ENCODE data around the gene LRWD1. TPM values are rescaled to one million over a fixed set of nuclear protein-coding genes. Genes with fewer than 3 reads are reported as not detected.

The LRWD1 gene
- 39.5 TPM for total RNA-seq (2021; ENCODE audit: unreplicated experiment)
- polyA plus RNA-seq (2012) = 27.4 and 29.2 TPM in 2 replicates
- Bru-seq, nascent RNA = percentile 49 among the genes with signal in this experiment
- BruChase-seq, experiment 1, labeled RNA remaining after a 6-hour chase = percentile 70 among the genes with signal in this experiment
- percentile 64 among the genes with signal in this experiment for BruChase-seq, experiment 2, labeled RNA remaining after a 2-hour chase
- long read RNA-seq, transcript LRWD1-201 (15 exons, 2,215 nt) = major isoform, 26 of 51 reads
- long read RNA-seq, partial matches to known transcripts = 14 of 51 reads
- long read RNA-seq, other reads (novel, unspliced or antisense) = 11 of 51 reads

DNA sequence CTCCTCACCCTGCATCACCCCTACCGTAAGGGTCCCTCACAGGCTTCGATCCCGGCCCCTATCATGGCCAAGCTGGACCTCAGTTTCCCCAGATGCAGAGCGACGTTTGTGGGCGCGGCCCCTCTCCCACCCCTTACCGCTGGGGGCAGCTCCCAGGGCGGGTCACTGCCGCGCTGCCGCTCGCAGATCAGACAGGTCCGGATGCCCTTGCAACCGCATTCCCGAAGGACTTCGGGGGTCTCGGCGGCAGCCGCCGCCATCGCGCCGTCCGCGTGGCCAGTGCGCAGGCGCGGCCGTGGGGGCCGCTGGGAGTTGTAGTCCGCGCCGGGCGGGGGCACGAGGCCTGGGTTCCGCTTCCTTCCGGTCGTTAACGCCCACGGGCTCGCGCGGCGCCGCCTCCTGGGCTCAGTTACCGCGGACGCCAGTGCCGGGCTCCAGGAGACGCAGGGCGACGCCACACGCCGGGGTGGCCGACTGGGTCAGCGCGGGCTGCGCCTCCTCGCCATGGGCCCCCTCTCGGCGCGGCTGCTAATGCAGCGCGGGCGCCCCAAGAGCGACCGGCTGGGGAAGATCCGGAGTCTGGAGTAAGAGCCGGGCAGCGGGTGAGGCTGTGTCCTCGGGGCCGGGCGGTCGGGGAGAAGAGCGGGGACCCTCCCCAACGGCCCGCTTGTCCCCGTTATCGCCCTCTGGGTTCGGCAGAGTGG, at the start of gene LRWD1, which contains the start of gene ALKBH4:
LRWD1 (plus strand) TSS at position 408 of the 704 bp plus-strand sequence; CDS start at position 505, 97 bp downstream.
ALKBH4 (minus strand) TSS at position 287 of the 704 bp plus-strand sequence; CDS start at position 260, 27 bp downstream.
- intact Hi-C loops (cut with micrococcal nuclease) = loop anchor here (2.0 kb wide), 1 partner anchor 56 kb away; no protein-coding TSS in a partner anchor
- Histone ChIP-seq H3K27ac (ENCODE audit: low read depth, low read length) (peak within 1 kb of the TSS; percentile 75), H3K9me3 (ENCODE audit: control insufficient read depth in 1 of 2, insufficient read depth in 1 of 2, low read depth in 1 of 2, low read length in 2 of 2) (no peaks in the 10 kb centered on the region), H3K4me3 (replicated peaks in 1 of 2; ENCODE audit: low read depth in 1 of 2, low read length in 2 of 2) (peak within 1 kb of the TSS; percentile 93 to 99), H3K27me3 (ENCODE audit: insufficient read depth, low read length) (no peaks in the 10 kb centered on the region), H3K4me1 (ENCODE audit: control insufficient read depth in 1 of 2, insufficient read depth in 2 of 2, low read length in 2 of 2) (peaks cover 5 to 17% of the 10 kb centered on the region in 2 experiments; a peak in 2 of 4 replicates), H3K36me3 (ENCODE audit: control insufficient read depth in 1 of 2, insufficient read depth in 2 of 2, low read length in 2 of 2) (no peaks in the 10 kb centered on the region; a peak in 1 of 4 replicates), H3K9ac (ENCODE audit: low read length) (peak within 1 kb of the TSS; percentile 89), H4K20me1 (ENCODE audit: insufficient read depth) (no peaks in the 10 kb centered on the region), H3K4me2 (ENCODE audit: low read length) (peak within 1 kb of the TSS; percentile 84), H3K9me2 (ENCODE audit: insufficient read depth) (no peaks in the 10 kb centered on the region), H3K79me2 (ENCODE audit: insufficient read depth, low read length) (peaks cover 40% of the 10 kb centered on the region), H2AFZ (ENCODE audit: low read depth, low read length, poor library complexity, severe bottlenecking) (no peak within 1 kb of the TSS)
- no TSS peak for BruUV-seq (replicated peaks)
- POLR2A ChIA-PET = no interaction called here
- RAD21 ChIA-PET (ENCODE audit: low non-redundant PET in 1 of 2, low total read pairs in 2 of 2, uncharacterized antibody in 2 of 2, unreplicated experiment in 2 of 2) = no interaction called here
- ATAC-seq (peak; percentile 92), DNase-seq (ENCODE audit: low read depth, low spot score) (peak; percentile 76)
- CTCF ChIA-PET = no interaction called here
- TF ChIP-seq SRF (IDR thresholded peaks at IDR 0.05; ENCODE audit: low read depth) (no peak), EGR1 (IDR thresholded peaks at IDR 0.05; ENCODE audit: low read depth) (peak; percentile 98), SIN3A (IDR thresholded peaks at IDR 0.05; ENCODE audit: low read depth) (peak; percentile 64; the same call in 1 of the 2 replicates), FOSL1 (IDR thresholded peaks at IDR 0.05; ENCODE audit: low read depth) (no peak), RAD21 (IDR thresholded peaks at IDR 0.05; ENCODE audit: low read depth) (peak; percentile 17; the same call in 1 of the 2 replicates), ZNF274 (IDR thresholded peaks at IDR 0.05; ENCODE audit: low read depth, low read length) (no peak), CEBPB (IDR thresholded peaks at IDR 0.05; ENCODE audit: low read depth) (no peak), POLR2AphosphoS5 (IDR thresholded peaks at IDR 0.05; ENCODE audit: low read depth, low read length) (peak; percentile 95), ELF1 (IDR thresholded peaks at IDR 0.05; ENCODE audit: borderline replicate concordance, low read depth) (no peak; the same call in 1 of the 2 replicates), EZH2 (IDR thresholded peaks at IDR 0.05) (no peak), EZH2phosphoT487 (IDR thresholded peaks at IDR 0.05; ENCODE audit: borderline replicate concordance) (no peak), YY1 (IDR thresholded peaks at IDR 0.05; ENCODE audit: extremely low read depth, insufficient replicate concordance, low read depth, low read length) (peak; percentile 89), TCF7L2 (IDR thresholded peaks at IDR 0.05; ENCODE audit: borderline replicate concordance, extremely low read depth, insufficient read depth, insufficient read length) (no peak), POLR2A (IDR thresholded peaks at IDR 0.05; ENCODE audit: borderline replicate concordance, extremely low read depth, insufficient read depth, insufficient read length) (peak; percentile 90), ZFX (IDR thresholded peaks at IDR 0.05) (peak; percentile 40; the same call in 1 of the 2 replicates), SP1 (IDR thresholded peaks at IDR 0.05; ENCODE audit: low read depth) (no peak), JUND (IDR thresholded peaks at IDR 0.05) (no peak)
- TF ChIP-seq, protein P1, sequence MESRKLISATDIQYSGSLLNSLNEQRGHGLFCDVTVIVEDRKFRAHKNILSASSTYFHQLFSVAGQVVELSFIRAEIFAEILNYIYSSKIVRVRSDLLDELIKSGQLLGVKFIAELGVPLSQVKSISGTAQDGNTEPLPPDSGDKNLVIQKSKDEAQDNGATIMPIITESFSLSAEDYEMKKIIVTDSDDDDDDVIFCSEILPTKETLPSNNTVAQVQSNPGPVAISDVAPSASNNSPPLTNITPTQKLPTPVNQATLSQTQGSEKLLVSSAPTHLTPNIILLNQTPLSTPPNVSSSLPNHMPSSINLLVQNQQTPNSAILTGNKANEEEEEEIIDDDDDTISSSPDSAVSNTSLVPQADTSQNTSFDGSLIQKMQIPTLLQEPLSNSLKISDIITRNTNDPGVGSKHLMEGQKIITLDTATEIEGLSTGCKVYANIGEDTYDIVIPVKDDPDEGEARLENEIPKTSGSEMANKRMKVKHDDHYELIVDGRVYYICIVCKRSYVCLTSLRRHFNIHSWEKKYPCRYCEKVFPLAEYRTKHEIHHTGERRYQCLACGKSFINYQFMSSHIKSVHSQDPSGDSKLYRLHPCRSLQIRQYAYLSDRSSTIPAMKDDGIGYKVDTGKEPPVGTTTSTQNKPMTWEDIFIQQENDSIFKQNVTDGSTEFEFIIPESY (IDR thresholded peaks at IDR 0.05; ENCODE audit: extremely low read depth, insufficient replicate concordance, low read length) = peak; percentile 19
- TF ChIP-seq, protein P2, sequence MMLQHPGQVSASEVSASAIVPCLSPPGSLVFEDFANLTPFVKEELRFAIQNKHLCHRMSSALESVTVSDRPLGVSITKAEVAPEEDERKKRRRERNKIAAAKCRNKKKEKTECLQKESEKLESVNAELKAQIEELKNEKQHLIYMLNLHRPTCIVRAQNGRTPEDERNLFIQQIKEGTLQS (IDR thresholded peaks at IDR 0.05) = no peak
- TF ChIP-seq, protein P3, sequence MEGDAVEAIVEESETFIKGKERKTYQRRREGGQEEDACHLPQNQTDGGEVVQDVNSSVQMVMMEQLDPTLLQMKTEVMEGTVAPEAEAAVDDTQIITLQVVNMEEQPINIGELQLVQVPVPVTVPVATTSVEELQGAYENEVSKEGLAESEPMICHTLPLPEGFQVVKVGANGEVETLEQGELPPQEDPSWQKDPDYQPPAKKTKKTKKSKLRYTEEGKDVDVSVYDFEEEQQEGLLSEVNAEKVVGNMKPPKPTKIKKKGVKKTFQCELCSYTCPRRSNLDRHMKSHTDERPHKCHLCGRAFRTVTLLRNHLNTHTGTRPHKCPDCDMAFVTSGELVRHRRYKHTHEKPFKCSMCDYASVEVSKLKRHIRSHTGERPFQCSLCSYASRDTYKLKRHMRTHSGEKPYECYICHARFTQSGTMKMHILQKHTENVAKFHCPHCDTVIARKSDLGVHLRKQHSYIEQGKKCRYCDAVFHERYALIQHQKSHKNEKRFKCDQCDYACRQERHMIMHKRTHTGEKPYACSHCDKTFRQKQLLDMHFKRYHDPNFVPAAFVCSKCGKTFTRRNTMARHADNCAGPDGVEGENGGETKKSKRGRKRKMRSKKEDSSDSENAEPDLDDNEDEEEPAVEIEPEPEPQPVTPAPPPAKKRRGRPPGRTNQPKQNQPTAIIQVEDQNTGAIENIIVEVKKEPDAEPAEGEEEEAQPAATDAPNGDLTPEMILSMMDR (IDR thresholded peaks at IDR 0.05 in 2 of 3, conservative IDR thresholded peaks at IDR 0.05 in 1 of 3; ENCODE audit: borderline replicate concordance in 1 of 3, insufficient read depth in 1 of 3, low read depth in 2 of 3, low read length in 2 of 3) = 0 out of 6 replicates have a peak, but pooled peaks of 1 of the 3 experiments have one; percentile 12
- TF ChIP-seq, protein P4, sequence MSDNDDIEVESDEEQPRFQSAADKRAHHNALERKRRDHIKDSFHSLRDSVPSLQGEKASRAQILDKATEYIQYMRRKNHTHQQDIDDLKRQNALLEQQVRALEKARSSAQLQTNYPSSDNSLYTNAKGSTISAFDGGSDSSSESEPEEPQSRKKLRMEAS (IDR thresholded peaks at IDR 0.05) = peak; percentile 95

All from HCT116 (cell line).